NCI-H226 (cell line): ENCODE results near the gene LRMDA.

Source experiments
- DNase-seq: peaks from one replicate; pipeline ENCODE4 v3.0.0-alpha.2; 2015

The LRMDA gene

GRCh38 chr10:75544386-75544785 lies 113.0 kb downstream of the LRMDA start:
- peak; percentile 39 for DNase-seq

- peak; percentile 66 for DNase-seq
Observed at GRCh38 chr10:75544993-75545706, 113.7 kb downstream of the LRMDA start.

GRCh38 chr10:75546004-75546403 lies 114.6 kb downstream of the LRMDA start:
- DNase-seq = no peak

GRCh38 chr10:75547391-75548298 lies 116.2 kb downstream of the LRMDA start:
- DNase-seq = peak; percentile 74

GRCh38 chr10:75548356-75548755 lies 116.9 kb downstream of the LRMDA start:
- DNase-seq = no peak

GRCh38 chr10:75550191-75550590 lies 118.8 kb downstream of the LRMDA start:
- DNase-seq = no peak

GRCh38 chr10:75552171-75552570 lies 120.7 kb downstream of the LRMDA start:
- DNase-seq = no peak

GRCh38 chr10:75553550-75553949 lies 122.1 kb downstream of the LRMDA start:
- DNase-seq = no peak

- DNase-seq = no peak
Observed at GRCh38 chr10:75555323-75555722, 123.9 kb downstream of the LRMDA start.

GRCh38 chr10:75556320-75556719 lies 124.9 kb downstream of the LRMDA start:
- no peak for DNase-seq

- no peak for DNase-seq
Observed at GRCh38 chr10:75565286-75566251, 134.1 kb downstream of the LRMDA start.

- DNase-seq = no peak
Observed at GRCh38 chr10:75568450-75569130, 137.2 kb downstream of the LRMDA start.

- DNase-seq = no peak
Observed at GRCh38 chr10:75569506-75569905, 138.1 kb downstream of the LRMDA start.

GRCh38 chr10:75572478-75572877 lies 141.1 kb downstream of the LRMDA start:
- no peak for DNase-seq

GRCh38 chr10:75575940-75576339 lies 144.5 kb downstream of the LRMDA start:
- DNase-seq = no peak

GRCh38 chr10:75582102-75582501 lies 150.7 kb downstream of the LRMDA start:
- DNase-seq = no peak

GRCh38 chr10:75585294-75585693 lies 153.9 kb downstream of the LRMDA start:
- no peak for DNase-seq

GRCh38 chr10:75586814-75587213 lies 155.4 kb downstream of the LRMDA start:
- no peak for DNase-seq

- DNase-seq = no peak
Observed at GRCh38 chr10:75588031-75588430, 156.6 kb downstream of the LRMDA start.

GRCh38 chr10:75589895-75590654 lies 158.7 kb downstream of the LRMDA start:
- DNase-seq = no peak

- no peak for DNase-seq
Observed at GRCh38 chr10:75592151-75592787, 160.8 kb downstream of the LRMDA start.
